ENCODE measurements around the gene SEH1L. TPM values are rescaled to one million over a fixed set of nuclear protein-coding genes. Genes with fewer than 3 reads are reported as not detected.

The SEH1L gene
- total and polyA plus RNA-seq, 4 donors, result 24.2 to 43.8 (median 26.4) TPM

DNA sequence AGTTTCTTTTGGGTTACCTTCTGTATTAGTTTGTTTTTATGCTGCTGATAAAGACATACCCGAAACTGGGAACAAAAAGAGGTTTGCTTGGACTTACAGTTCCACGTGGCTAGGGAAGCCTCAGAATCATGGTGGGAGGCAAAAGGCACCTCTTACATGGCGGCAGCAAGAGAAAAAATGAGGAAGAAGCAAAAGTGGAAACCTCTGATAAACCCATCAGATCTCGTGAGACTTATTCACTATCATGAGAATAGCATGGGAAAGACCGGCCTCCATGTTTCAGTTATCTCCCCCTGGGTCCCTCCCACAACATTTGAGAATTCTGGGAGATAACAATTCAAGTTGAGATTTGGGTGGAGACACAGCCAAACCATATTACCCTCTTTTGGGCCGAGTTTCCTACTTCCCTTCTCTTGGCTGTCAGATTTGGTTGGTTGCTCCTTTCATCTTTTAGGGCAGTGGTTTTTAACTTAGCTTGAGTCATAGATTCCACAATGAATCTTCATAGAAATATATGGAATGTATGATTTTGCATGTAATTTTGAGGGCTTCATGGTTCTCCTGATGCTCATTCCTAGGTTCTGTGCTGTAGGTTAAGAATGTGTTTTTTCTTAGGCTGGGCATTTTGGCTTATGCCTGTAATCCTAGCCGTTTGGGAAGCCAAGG, 87.6 kb downstream of the SEH1L start:
- Histone ChIP-seq H3K9ac (ENCODE audit: insufficient read depth in 1 of 2, low read length in 2 of 2) (no peak overlapping the region), H3K27ac (ENCODE audit: low read depth in 1 of 2, low read length in 1 of 2) (no peak overlapping the region), H3K36me3 (ENCODE audit: control insufficient read depth in 4 of 4, insufficient read depth in 4 of 4, low read length in 4 of 4) (peaks cover 17 to 25% (median 20%) of the 10 kb centered on the region in 4 donors), H3K9me3 (ENCODE audit: control insufficient read depth in 4 of 4, insufficient read depth in 3 of 4, low read length in 3 of 4) (no peaks in the 10 kb centered on the region), H3K4me3 (no peak overlapping the region), H3K27me3 (ENCODE audit: control insufficient read depth in 3 of 3, insufficient read depth in 3 of 3, low read length in 2 of 3) (no peaks in the 10 kb centered on the region), H3K4me1 (ENCODE audit: control insufficient read depth in 5 of 5, insufficient read depth in 5 of 5, low read length in 5 of 5) (no peaks in the 10 kb centered on the region)
- ATAC-seq (ENCODE audit: insufficient read depth, low FRiP score) (no peak), DNase-seq (no peak)
- TF ChIP-seq, protein P1, sequence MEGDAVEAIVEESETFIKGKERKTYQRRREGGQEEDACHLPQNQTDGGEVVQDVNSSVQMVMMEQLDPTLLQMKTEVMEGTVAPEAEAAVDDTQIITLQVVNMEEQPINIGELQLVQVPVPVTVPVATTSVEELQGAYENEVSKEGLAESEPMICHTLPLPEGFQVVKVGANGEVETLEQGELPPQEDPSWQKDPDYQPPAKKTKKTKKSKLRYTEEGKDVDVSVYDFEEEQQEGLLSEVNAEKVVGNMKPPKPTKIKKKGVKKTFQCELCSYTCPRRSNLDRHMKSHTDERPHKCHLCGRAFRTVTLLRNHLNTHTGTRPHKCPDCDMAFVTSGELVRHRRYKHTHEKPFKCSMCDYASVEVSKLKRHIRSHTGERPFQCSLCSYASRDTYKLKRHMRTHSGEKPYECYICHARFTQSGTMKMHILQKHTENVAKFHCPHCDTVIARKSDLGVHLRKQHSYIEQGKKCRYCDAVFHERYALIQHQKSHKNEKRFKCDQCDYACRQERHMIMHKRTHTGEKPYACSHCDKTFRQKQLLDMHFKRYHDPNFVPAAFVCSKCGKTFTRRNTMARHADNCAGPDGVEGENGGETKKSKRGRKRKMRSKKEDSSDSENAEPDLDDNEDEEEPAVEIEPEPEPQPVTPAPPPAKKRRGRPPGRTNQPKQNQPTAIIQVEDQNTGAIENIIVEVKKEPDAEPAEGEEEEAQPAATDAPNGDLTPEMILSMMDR (IDR thresholded peaks at IDR 0.05; ENCODE audit: control extremely low read depth, extremely low read depth), result no peak
- whole genome bisulfite sequencing, 2 donors, result 95% methylated on average over 7 of the region's 7 CpGs

DNA sequence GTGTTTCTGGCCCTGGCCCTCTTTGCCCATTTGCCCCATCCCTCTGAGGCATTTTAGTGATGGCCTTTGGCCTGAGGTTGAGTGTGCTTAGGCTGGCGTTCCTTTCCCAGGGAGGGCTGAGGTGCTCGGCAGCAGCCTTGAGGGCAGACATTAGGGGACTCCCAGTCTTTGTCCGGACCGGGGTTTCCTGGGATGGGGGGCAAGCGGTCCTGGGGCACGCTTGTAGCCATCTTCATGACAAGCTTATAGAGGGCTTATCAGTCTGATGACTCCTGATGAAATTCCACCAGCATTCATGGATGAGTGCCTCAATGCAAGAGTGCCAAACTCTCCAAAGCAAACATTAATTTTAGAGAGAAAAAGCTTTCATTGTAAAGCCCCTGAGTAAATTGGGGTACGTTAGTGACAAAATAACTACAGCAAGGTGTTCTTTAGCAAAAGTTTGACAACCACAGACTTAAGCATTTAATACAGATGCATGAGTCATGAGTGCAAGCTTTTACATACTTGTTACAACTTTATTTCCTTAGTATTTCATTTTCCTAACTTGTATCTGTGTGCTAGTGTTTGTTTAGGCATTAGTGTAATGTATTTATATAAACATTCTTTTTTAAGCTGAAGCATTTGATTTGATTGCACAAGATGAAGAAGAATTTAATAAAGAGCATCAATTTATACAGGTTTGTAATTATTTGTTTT, 89.0 kb downstream of the SEH1L start:
- no peaks in the 10 kb centered on the region for H3K4me1 ChIP-seq (ENCODE audit: control insufficient read depth in 5 of 5, insufficient read depth in 5 of 5, low read length in 5 of 5)
- peaks cover 8 to 17% (median 14%) of the 10 kb centered on the region in 4 donors for H3K36me3 ChIP-seq (ENCODE audit: control insufficient read depth in 4 of 4, insufficient read depth in 4 of 4, low read length in 4 of 4)
- no peak for DNase-seq
- H3K9me3 ChIP-seq (ENCODE audit: control insufficient read depth in 4 of 4, insufficient read depth in 3 of 4, low read length in 3 of 4), result no peaks in the 10 kb centered on the region
- no peak overlapping the region for H3K4me3 ChIP-seq
- WGBS, 2 donors, result 96% methylated on average over 7 of the region's 7 CpGs
- H3K27ac ChIP-seq (ENCODE audit: low read depth in 1 of 2, low read length in 1 of 2), result no peak overlapping the region
- no peak overlapping the region for H3K9ac ChIP-seq (ENCODE audit: insufficient read depth in 1 of 2, low read length in 2 of 2)
- ATAC-seq (ENCODE audit: insufficient read depth, low FRiP score), result no peak
- TF ChIP-seq, protein P1 (IDR thresholded peaks at IDR 0.05; ENCODE audit: control extremely low read depth, extremely low read depth), result no peak
- no peaks in the 10 kb centered on the region for H3K27me3 ChIP-seq (ENCODE audit: control insufficient read depth in 3 of 3, insufficient read depth in 3 of 3, low read length in 2 of 3)

Other genes with a start within 250 kb of the SEH1L start
- 10 to 100 TPM in 1 of 2 donors, 1 to 10 TPM in 1; 4.4 to 10.4 TPM for gene CEP76, start 245.3 kb upstream of the SEH1L start, total RNA-seq
- gene CEP76, start 245.3 kb upstream of the SEH1L start, polyA plus RNA-seq, result 1 to 10 TPM; 3.0 to 3.5 TPM
- gene PSMG2, start 245.0 kb upstream of the SEH1L start, total RNA-seq, result 10 to 100 TPM; 53.3 to 60.7 TPM
- gene PSMG2, start 245.0 kb upstream of the SEH1L start, polyA plus RNA-seq, result 100 to 1,000 TPM in 1 of 2 donors, 10 to 100 TPM in 1; 61.8 to 117 TPM
- 10 to 100 TPM; 47.8 to 79.9 TPM for gene PTPN2, start 63.8 kb upstream of the SEH1L start, total RNA-seq
- 10 to 100 TPM; 51.0 to 77.6 TPM for gene PTPN2, start 63.8 kb upstream of the SEH1L start, polyA plus RNA-seq
- 10 to 100 TPM; 19.0 to 43.0 TPM for gene CEP192, start 43.4 kb downstream of the SEH1L start, total RNA-seq
- 10 to 100 TPM in 1 of 2 donors, 1 to 10 TPM in 1; 8.0 to 14.2 TPM for gene CEP192, start 43.4 kb downstream of the SEH1L start, polyA plus RNA-seq